SK-N-MC (cell line): Measurements from ENCODE around the gene XPR1.

Experiments used
- DNase-seq: peaks from one replicate; pipeline ENCODE4 v3.0.0-alpha.2; 2011; ENCODE audit warnings: low read depth, low spot score
- H3K27ac ChIP-seq: fragments of 200-600 bp; sonication (generic); 2 replicates; pipeline ENCODE4 v1.5.1; 2016; ENCODE audit warnings: mixed run types
- H3K36me3 ChIP-seq: fragments of 200-600 bp; sonication (generic); 2 replicates; pipeline ENCODE4 v1.6.1; 2017; ENCODE audit warnings: antibody characterized with exemption, low read length, mixed read lengths; ENCODE audit not compliant: insufficient read depth
- H3K4me3 ChIP-seq: fragments of 200-600 bp; sonication (generic); 2 replicates; pipeline ENCODE4 v1.5.1; 2016
- H3K9ac ChIP-seq: fragments of 200-600 bp; sonication (generic); 2 replicates; pipeline ENCODE4 v1.8.0; 2017; ENCODE audit warnings: mixed run types, mixed read lengths; ENCODE audit not compliant: insufficient read length
- H3K9me3 ChIP-seq: fragments of 200-600 bp; sonication (generic); 2 replicates; pipeline ENCODE4 v1.6.1; 2017; ENCODE audit warnings: low read depth, mild to moderate bottlenecking, antibody characterized with exemption, low read length, moderate library complexity, mixed read lengths
- EZH2 ChIP-seq: fragments of 200-600 bp; sonication (generic); IDR thresholded peaks from one replicate; pipeline ENCODE4 v1.6.1; 2017; ENCODE audit warnings: antibody characterized with exemption
- FOXP2 ChIP-seq: optimal IDR thresholded peaks from 2 replicates; pipeline ENCODE3; 2011; ENCODE audit warnings: mild to moderate bottlenecking, moderate library complexity; ENCODE audit not compliant: insufficient read depth; ENCODE audit errors: extremely low read length, control extremely low read depth
- POLR2AphosphoS5 ChIP-seq: IDR thresholded peaks from 2 replicates; pipeline ENCODE4 v1.6.1; 2012; ENCODE audit warnings: mild to moderate bottlenecking, low read depth, low read length, borderline replicate concordance

The XPR1 gene

GRCh38 chr1:180646093-180646492, 14.3 kb downstream of the XPR1 start:
- Histone ChIP-seq H3K27ac (no peak overlapping the region), H3K4me3 (no peak overlapping the region), H3K9ac (no peak overlapping the region), H3K9me3 (no peaks in the 10 kb centered on the region), H3K36me3 (no peaks in the 10 kb centered on the region)
- no peak for DNase-seq
- TF ChIP-seq EZH2: no peak
- no peak for TF ChIP-seq FOXP2

- no peak for DNase-seq
- Histone ChIP-seq H3K4me3 (no peak overlapping the region), H3K27ac (no peak overlapping the region), H3K36me3 (no peaks in the 10 kb centered on the region), H3K9ac (no peak overlapping the region), H3K9me3 (no peaks in the 10 kb centered on the region)
- TF ChIP-seq EZH2: no peak
- no peak for TF ChIP-seq FOXP2
- no peak for TF ChIP-seq POLR2AphosphoS5
Measured at GRCh38 chr1:180646547-180646946, 14.7 kb downstream of the XPR1 start.

- TF ChIP-seq EZH2 (no peak), FOXP2 (no peak), POLR2AphosphoS5 (no peak)
- H3K9ac ChIP-seq: no peak overlapping the region
- H3K4me3 ChIP-seq: no peak overlapping the region
- H3K36me3 ChIP-seq: no peaks in the 10 kb centered on the region
- H3K9me3 ChIP-seq: no peaks in the 10 kb centered on the region
- DNase-seq: no peak
- no peak overlapping the region for H3K27ac ChIP-seq
Measured at GRCh38 chr1:180652792-180653191, 21.0 kb downstream of the XPR1 start.

GRCh38 chr1:180662709-180663108, 30.9 kb downstream of the XPR1 start:
- Histone ChIP-seq H3K4me3 (no peak overlapping the region), H3K27ac (no peak overlapping the region), H3K36me3 (no peaks in the 10 kb centered on the region), H3K9me3 (no peaks in the 10 kb centered on the region; the same call in 1 of the 2 replicates), H3K9ac (no peak overlapping the region)
- no peak for TF ChIP-seq EZH2
- TF ChIP-seq POLR2AphosphoS5: no peak
- TF ChIP-seq FOXP2: no peak
- no peak for DNase-seq

- TF ChIP-seq FOXP2 (no peak), POLR2AphosphoS5 (no peak), EZH2 (no peak)
- DNase-seq: no peak
Measured at GRCh38 chr1:180670681-180671080, 38.9 kb downstream of the XPR1 start.

GRCh38 chr1:180672105-180672504, 40.3 kb downstream of the XPR1 start:
- no peak overlapping the region for H3K4me3 ChIP-seq
- H3K36me3 ChIP-seq: no peaks in the 10 kb centered on the region
- no peak for DNase-seq
- no peaks in the 10 kb centered on the region for H3K9me3 ChIP-seq
- no peak overlapping the region for H3K9ac ChIP-seq
- no peak for TF ChIP-seq FOXP2
- no peak for TF ChIP-seq EZH2
- no peak for TF ChIP-seq POLR2AphosphoS5
- H3K27ac ChIP-seq: no peak overlapping the region

More at GRCh38 chr1:180670681-180671080, 38.9 kb downstream of the XPR1 start:
- H3K4me3 ChIP-seq: no peak overlapping the region
- no peaks in the 10 kb centered on the region for H3K36me3 ChIP-seq
- no peaks in the 10 kb centered on the region; the same call in 1 of the 2 replicates for H3K9me3 ChIP-seq
- no peak overlapping the region for H3K9ac ChIP-seq
- no peak overlapping the region for H3K27ac ChIP-seq

- no peak overlapping the region for H3K27ac ChIP-seq
- H3K36me3 ChIP-seq: no peaks in the 10 kb centered on the region
- no peak for DNase-seq
- no peak for TF ChIP-seq POLR2AphosphoS5
- no peak for TF ChIP-seq EZH2
- no peak for TF ChIP-seq FOXP2
- H3K4me3 ChIP-seq: no peak overlapping the region
- H3K9me3 ChIP-seq: no peaks in the 10 kb centered on the region
- no peak overlapping the region for H3K9ac ChIP-seq
Measured at GRCh38 chr1:180672505-180672904, 40.7 kb downstream of the XPR1 start.

GRCh38 chr1:180674603-180675530, 43.0 kb downstream of the XPR1 start:
- no peak overlapping the region for H3K27ac ChIP-seq
- TF ChIP-seq POLR2AphosphoS5 (no peak), EZH2 (no peak), FOXP2 (no peak)
- no peak for DNase-seq

More at GRCh38 chr1:180674603-180675530, 43.0 kb downstream of the XPR1 start:
- no peaks in the 10 kb centered on the region for H3K36me3 ChIP-seq
- H3K9ac ChIP-seq: no peak overlapping the region
- no peak overlapping the region for H3K4me3 ChIP-seq
- no peaks in the 10 kb centered on the region for H3K9me3 ChIP-seq
